Effector memory CD8-positive, alpha-beta T cell (primary cell): ENCODE data around the gene STAC2.

ENCODE experiments used
- ATAC-seq: fragments of 150-1000 bp; cut with Tn5 transposase; replicated peaks from 2 replicates; pipeline ENCODE4 v1.10.0; 2021; ENCODE audit warnings: mild to moderate bottlenecking, moderate library complexity
- DNase-seq, 3 experiments: peaks; one replicate each; pipeline ENCODE4 v3.0.0; 2021
- H3K27ac Mint-ChIP-seq, 2 donors: one replicate each; pipeline ENCODE4 v1.8.0; 2022; ENCODE audit warnings: mild to moderate bottlenecking in 2 of 2, mixed read lengths in 2 of 2, moderate library complexity in 2 of 2
- H3K27me3 Mint-ChIP-seq, 2 donors: one replicate each; pipeline ENCODE4 v1.8.0; 2022; ENCODE audit warnings: mixed read lengths in 2 of 2
- H3K36me3 Mint-ChIP-seq: one replicate; pipeline ENCODE4 v1.8.0; 2022; ENCODE audit warnings: mild to moderate bottlenecking, moderate library complexity, mixed read lengths; ENCODE audit not compliant: insufficient read depth
- H3K4me1 Mint-ChIP-seq, 2 donors: one replicate each; pipeline ENCODE4 v1.8.0; 2022; ENCODE audit warnings: low read depth in 2 of 2, mixed read lengths in 2 of 2
- H3K4me3 Mint-ChIP-seq, 2 donors: one replicate each; pipeline ENCODE4 v1.8.0; 2022; ENCODE audit warnings: mild to moderate bottlenecking in 2 of 2, mixed read lengths in 2 of 2, moderate library complexity in 2 of 2
- H3K9me3 Mint-ChIP-seq, 2 donors: one replicate each; pipeline ENCODE4 v1.8.0; 2022; ENCODE audit warnings: mixed read lengths in 2 of 2

STAC2 gene

GRCh38 chr17:39225959-39226683 is 376 bp upstream of the STAC2 start:
- Mint-ChIP-seq H3K36me3 (no peaks in the 10 kb centered on the region), H3K4me3 (peak overlapping the region; percentile 82 to 84), H3K27me3 (peaks cover 38 to 80% of the 10 kb centered on the region in 2 donors), H3K4me1 (peaks cover 8% of the 10 kb centered on the region in 2 donors), H3K9me3 (no peaks in the 10 kb centered on the region), H3K27ac (no peak overlapping the region)
- ATAC-seq: peak; percentile 68
- DNase-seq: peak in 1 of 3 experiments; percentile 29

- H3K4me3 Mint-ChIP-seq: peak overlapping the region; percentile 76 to 84
- peaks cover 37 to 73% of the 10 kb centered on the region in 2 donors for H3K27me3 Mint-ChIP-seq
- H3K27ac Mint-ChIP-seq: no peak overlapping the region
- peak; percentile 62 for ATAC-seq
- no peaks in the 10 kb centered on the region for H3K36me3 Mint-ChIP-seq
- DNase-seq: no peak
- H3K4me1 Mint-ChIP-seq: peaks cover 8% of the 10 kb centered on the region in 2 donors
- H3K9me3 Mint-ChIP-seq: no peaks in the 10 kb centered on the region
These were observed 902 bp downstream of the STAC2 start for GRCh38 chr17:39224778-39225307.

DNA sequence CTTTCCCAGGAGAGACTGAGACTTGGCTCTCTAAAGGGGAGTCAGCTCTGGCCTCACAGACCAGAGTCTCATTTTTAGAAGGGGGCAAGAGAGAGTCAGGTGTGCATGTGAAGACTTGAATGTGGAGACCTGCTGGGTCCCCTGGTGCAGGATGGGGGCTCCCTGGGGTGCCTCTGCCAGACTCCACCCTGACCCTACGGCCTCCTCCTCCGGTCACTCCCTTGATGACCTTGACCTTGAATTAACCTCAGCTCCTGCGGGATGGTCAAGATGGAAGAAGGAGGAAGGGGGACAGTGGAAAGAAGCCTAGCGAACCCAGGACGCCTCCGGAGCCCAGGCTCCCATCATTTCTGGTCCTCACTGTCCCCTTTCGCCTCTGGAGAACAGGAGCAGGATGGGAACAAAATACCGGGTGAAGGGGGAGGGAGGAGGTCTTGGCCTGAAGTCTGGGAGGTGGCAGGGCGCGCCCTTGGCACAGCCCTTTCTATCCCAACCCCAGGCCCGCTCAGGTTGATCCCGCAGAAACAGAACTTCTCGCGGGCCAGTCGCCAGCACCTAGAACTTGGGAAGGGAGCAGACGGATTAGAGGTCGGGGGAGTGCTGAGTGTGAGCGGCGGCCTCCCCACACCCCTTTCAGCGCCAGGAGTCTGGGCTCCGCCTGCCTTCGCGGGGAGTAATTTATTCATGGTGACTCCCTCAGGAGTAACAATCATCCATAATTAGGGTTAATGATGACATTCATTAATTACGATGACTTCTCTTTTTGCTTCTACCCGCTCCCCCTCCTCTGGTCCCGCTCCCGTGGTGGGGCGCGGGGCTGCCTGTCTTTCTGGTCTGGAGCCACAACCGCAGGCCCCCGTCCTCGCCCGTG is 1.6 kb downstream of the STAC2 start:
- no peak overlapping the region for H3K27ac Mint-ChIP-seq
- ATAC-seq: no peak
- H3K9me3 Mint-ChIP-seq: no peaks in the 10 kb centered on the region
- no peaks in the 10 kb centered on the region for H3K36me3 Mint-ChIP-seq
- peaks cover 30 to 73% of the 10 kb centered on the region in 2 donors for H3K27me3 Mint-ChIP-seq
- H3K4me3 Mint-ChIP-seq: peak overlapping the region; percentile 76 to 84
- DNase-seq: no peak
- peaks cover 8% of the 10 kb centered on the region in 2 donors for H3K4me1 Mint-ChIP-seq

- Mint-ChIP-seq H3K27me3 (peaks cover 27 to 74% of the 10 kb centered on the region in 2 donors), H3K36me3 (no peaks in the 10 kb centered on the region), H3K4me3 (peak overlapping the region; percentile 46 to 61), H3K9me3 (no peaks in the 10 kb centered on the region), H3K27ac (no peak overlapping the region), H3K4me1 (peaks cover 8% of the 10 kb centered on the region in 2 donors)
- no peak for ATAC-seq
- DNase-seq: no peak
These were observed 2.6 kb downstream of the STAC2 start for GRCh38 chr17:39222866-39223834.

DNA sequence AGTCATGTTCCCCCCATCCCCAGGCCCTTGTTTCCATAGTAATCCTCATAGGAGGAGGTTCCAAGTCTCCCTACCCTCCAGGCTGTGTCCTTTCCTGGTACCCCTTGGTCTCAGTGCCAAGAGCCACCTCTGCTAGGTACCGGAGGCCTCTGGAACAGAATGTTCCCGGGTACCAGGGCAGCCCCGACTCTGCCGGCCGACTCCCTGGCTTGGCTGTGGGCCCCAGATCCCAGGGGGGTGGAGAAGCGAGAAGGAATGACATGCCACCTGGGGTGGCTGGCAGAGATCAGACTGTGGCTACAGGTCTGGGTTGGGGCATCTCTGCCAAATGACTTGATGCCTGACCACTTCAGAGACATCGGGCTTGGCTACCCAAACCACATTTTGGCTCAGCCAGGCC is 3.6 kb downstream of the STAC2 start:
- no peaks in the 10 kb centered on the region for H3K36me3 Mint-ChIP-seq
- H3K27me3 Mint-ChIP-seq: peaks cover 19 to 74% of the 10 kb centered on the region in 2 donors
- no peak for ATAC-seq
- no peak for DNase-seq
- H3K9me3 Mint-ChIP-seq: no peaks in the 10 kb centered on the region
- no peak overlapping the region for H3K27ac Mint-ChIP-seq
- H3K4me3 Mint-ChIP-seq: no peak overlapping the region
- peaks cover 8 to 10% of the 10 kb centered on the region in 2 donors for H3K4me1 Mint-ChIP-seq

- Mint-ChIP-seq H3K36me3 (no peaks in the 10 kb centered on the region), H3K27ac (no peak overlapping the region), H3K9me3 (no peaks in the 10 kb centered on the region), H3K4me3 (no peak overlapping the region), H3K27me3 (peaks cover 22 to 76% of the 10 kb centered on the region in 2 donors), H3K4me1 (peaks cover 8 to 10% of the 10 kb centered on the region in 2 donors)
- ATAC-seq (no peak), DNase-seq (no peak)
These were observed 4.2 kb downstream of the STAC2 start for GRCh38 chr17:39221572-39221971.

GRCh38 chr17:39219647-39220154 is 6.0 kb downstream of the STAC2 start:
- H3K27ac Mint-ChIP-seq: no peak overlapping the region
- ATAC-seq: no peak
- DNase-seq: no peak
- peaks cover 3 to 4% of the 10 kb centered on the region in 2 donors for H3K4me1 Mint-ChIP-seq
- peaks cover 20 to 84% of the 10 kb centered on the region in 2 donors for H3K27me3 Mint-ChIP-seq
- H3K9me3 Mint-ChIP-seq: no peaks in the 10 kb centered on the region
- H3K36me3 Mint-ChIP-seq: no peaks in the 10 kb centered on the region
- H3K4me3 Mint-ChIP-seq: no peak overlapping the region

DNA sequence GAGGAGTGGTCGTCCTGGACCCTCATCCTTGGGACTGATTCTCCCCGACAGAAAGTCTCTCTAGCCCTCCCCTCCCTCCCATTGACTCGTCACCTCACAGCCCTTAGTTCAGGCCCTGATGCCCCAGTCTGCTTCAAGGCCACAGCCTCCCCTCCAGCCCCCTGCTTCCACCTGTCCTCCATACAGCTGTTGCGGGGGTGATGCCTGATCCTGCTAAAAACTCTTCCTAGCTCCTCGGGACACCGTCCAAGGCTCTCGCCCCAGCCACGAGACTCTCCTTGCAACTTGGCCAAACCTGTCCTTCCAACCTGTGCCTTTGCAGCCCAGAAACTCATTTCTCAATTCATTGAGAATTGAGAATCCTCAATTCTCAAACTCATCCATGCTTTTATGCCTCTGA is 6.8 kb downstream of the STAC2 start:
- Mint-ChIP-seq H3K36me3 (no peaks in the 10 kb centered on the region), H3K9me3 (no peaks in the 10 kb centered on the region), H3K4me1 (peaks cover 1 to 2% of the 10 kb centered on the region in 2 donors), H3K27me3 (peaks cover 16 to 84% of the 10 kb centered on the region in 2 donors), H3K27ac (no peak overlapping the region), H3K4me3 (no peak overlapping the region)
- no peak for DNase-seq
- ATAC-seq: no peak

DNA sequence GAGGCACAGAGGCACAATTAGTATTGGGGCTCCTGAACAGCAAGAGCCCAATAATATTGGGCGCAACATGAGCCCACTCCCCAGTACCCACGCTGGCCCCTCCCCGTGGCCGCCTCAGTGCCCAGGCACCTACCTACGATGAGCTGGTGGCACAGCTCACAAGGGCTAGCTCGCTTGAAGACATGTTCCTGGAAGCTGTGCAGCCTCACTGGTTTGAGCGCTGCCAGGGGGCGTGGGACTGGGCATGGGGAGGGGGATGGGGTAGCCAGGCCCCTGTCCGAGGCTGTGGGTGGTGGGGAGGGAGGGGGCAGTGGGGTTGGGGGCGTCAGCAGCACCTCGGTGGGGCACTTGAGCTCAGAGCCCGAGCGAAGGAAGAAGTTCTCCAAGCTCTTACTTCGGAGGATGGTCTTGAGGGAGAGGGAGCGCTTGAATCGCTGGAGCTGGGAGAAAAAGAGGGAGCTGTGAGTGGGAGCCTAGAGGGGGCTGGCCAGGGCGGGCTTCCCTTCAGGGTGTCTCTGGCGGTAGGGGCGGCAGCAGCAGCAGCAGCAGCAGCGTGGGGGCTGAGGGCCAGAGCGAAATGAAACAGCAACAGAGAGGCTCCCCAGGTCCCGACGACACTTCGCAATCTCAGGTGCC is 7.9 kb downstream of the STAC2 start:
- Mint-ChIP-seq H3K4me3 (peak overlapping the region in 1 of 2 donors; percentile 51), H3K27ac (no peak overlapping the region), H3K9me3 (no peaks in the 10 kb centered on the region), H3K27me3 (peaks cover 13 to 84% of the 10 kb centered on the region in 2 donors), H3K4me1 (peaks cover 0 to 2% of the 10 kb centered on the region in 2 donors), H3K36me3 (no peaks in the 10 kb centered on the region)
- DNase-seq: no peak
- no peak for ATAC-seq

GRCh38 chr17:39213852-39214251 is 11.9 kb downstream of the STAC2 start:
- peaks cover 13 to 67% of the 10 kb centered on the region in 2 donors for H3K27me3 Mint-ChIP-seq
- H3K9me3 Mint-ChIP-seq: no peaks in the 10 kb centered on the region
- peaks cover 2% of the 10 kb centered on the region for H3K36me3 Mint-ChIP-seq
- DNase-seq (no peak), ATAC-seq (no peak)
- H3K4me3 Mint-ChIP-seq: no peak overlapping the region
- H3K27ac Mint-ChIP-seq: no peak overlapping the region
- H3K4me1 Mint-ChIP-seq: peaks cover 10 to 15% of the 10 kb centered on the region in 2 donors

- Mint-ChIP-seq H3K27ac (no peak overlapping the region), H3K36me3 (peaks cover 2% of the 10 kb centered on the region), H3K4me3 (no peak overlapping the region), H3K9me3 (no peaks in the 10 kb centered on the region), H3K27me3 (peaks cover 13 to 60% of the 10 kb centered on the region in 2 donors), H3K4me1 (peaks cover 15 to 18% of the 10 kb centered on the region in 2 donors)
- DNase-seq (no peak), ATAC-seq (no peak)
These were observed 12.8 kb downstream of the STAC2 start for GRCh38 chr17:39212841-39213480.
